Hindlimb muscle (tissue), 1 donor: Measurements from ENCODE around the gene TLCD5. TPM values are rescaled to one million over a fixed set of nuclear protein-coding genes. Genes with fewer than 3 reads are reported as not detected.

Source experiments
- DNase-seq: peaks from one replicate; pipeline ENCODE4 v3.0.0-alpha.2; 2013
- polyA plus RNA-seq: library from polyadenylated mRNA; unstranded; fragments of 120-200 nt; gene quantifications from one replicate; pipeline ENCODE4 v1.2.1, GENCODE V29; 2013; ENCODE audit not compliant: insufficient read length

The TLCD5 gene
- polyA plus RNA-seq, 1 donor = 8.2 TPM

GRCh38 chr11:120337355-120338106 is 12.4 kb downstream of the TLCD5 start:
- no peak for DNase-seq

- DNase-seq = no peak
Measured at GRCh38 chr11:120338107-120338933, 13.2 kb downstream of the TLCD5 start.

- DNase-seq = no peak
Measured at GRCh38 chr11:120339394-120339890, 14.3 kb downstream of the TLCD5 start.

- DNase-seq = no peak
Measured at GRCh38 chr11:120340529-120340928, 15.4 kb downstream of the TLCD5 start.

GRCh38 chr11:120342226-120342625 is 17.1 kb downstream of the TLCD5 start:
- no peak for DNase-seq

GRCh38 chr11:120342678-120343077 is 17.6 kb downstream of the TLCD5 start:
- no peak for DNase-seq

- no peak for DNase-seq
Measured at GRCh38 chr11:120343429-120343828, 18.3 kb downstream of the TLCD5 start.

- no peak for DNase-seq
Measured at GRCh38 chr11:120344302-120345004, 19.4 kb downstream of the TLCD5 start.

GRCh38 chr11:120346233-120346632 is 21.1 kb downstream of the TLCD5 start:
- no peak for DNase-seq

GRCh38 chr11:120350637-120351036 is 25.5 kb downstream of the TLCD5 start:
- DNase-seq = no peak

GRCh38 chr11:120352405-120352804 is 27.3 kb downstream of the TLCD5 start:
- DNase-seq = no peak

- DNase-seq = no peak
Measured at GRCh38 chr11:120354068-120354467, 29.0 kb downstream of the TLCD5 start.

GRCh38 chr11:120354779-120355178 is 29.7 kb downstream of the TLCD5 start:
- DNase-seq = no peak

- DNase-seq = no peak
Measured at GRCh38 chr11:120357620-120358019, 32.5 kb downstream of the TLCD5 start.

- DNase-seq = no peak
Measured at GRCh38 chr11:120358729-120359128, 33.6 kb downstream of the TLCD5 start.

GRCh38 chr11:120363436-120363835 is 38.3 kb downstream of the TLCD5 start:
- DNase-seq = no peak

- DNase-seq = no peak
Measured at GRCh38 chr11:120365512-120365911, 40.4 kb downstream of the TLCD5 start.

GRCh38 chr11:120372296-120372695 is 47.2 kb downstream of the TLCD5 start:
- no peak for DNase-seq

- DNase-seq = no peak
Measured at GRCh38 chr11:120375076-120375475, 50.0 kb downstream of the TLCD5 start.

- no peak for DNase-seq
Measured at GRCh38 chr11:120376547-120377182, 51.6 kb downstream of the TLCD5 start.

GRCh38 chr11:120378474-120378873 is 53.4 kb downstream of the TLCD5 start:
- no peak for DNase-seq

GRCh38 chr11:120381401-120381800 is 56.3 kb downstream of the TLCD5 start:
- DNase-seq = no peak
